Right lobe of liver (tissue), 4 donors: Measurements from ENCODE around the gene AHI1.

Source experiments
- POLR2A ChIP-seq: fragments of 450-650 bp; IDR thresholded peaks from one replicate; pipeline ENCODE4 v1.6.1; 2017; ENCODE audit warnings: antibody characterized with exemption, mild to moderate bottlenecking
- TF ChIP-seq, protein P1 (sequence below), 4 donors: fragments of 200-600 bp in 3 of 4; fragments of 450-650 bp in 1 of 4; IDR thresholded peaks; one replicate each; pipeline versions ENCODE4 v1.5.1 to v1.8.0; 2016 to 2022; ENCODE audit warnings: antibody characterized with exemption in 4 of 4, mild to moderate bottlenecking in 2 of 4
- donor health status: DM: no; HTN: no; CAD: no.
- donor health status: DM: no; HTN: no; CAD: no.
- donor health status: DM: no; HTN: yes; CAD: no.

DNA sequence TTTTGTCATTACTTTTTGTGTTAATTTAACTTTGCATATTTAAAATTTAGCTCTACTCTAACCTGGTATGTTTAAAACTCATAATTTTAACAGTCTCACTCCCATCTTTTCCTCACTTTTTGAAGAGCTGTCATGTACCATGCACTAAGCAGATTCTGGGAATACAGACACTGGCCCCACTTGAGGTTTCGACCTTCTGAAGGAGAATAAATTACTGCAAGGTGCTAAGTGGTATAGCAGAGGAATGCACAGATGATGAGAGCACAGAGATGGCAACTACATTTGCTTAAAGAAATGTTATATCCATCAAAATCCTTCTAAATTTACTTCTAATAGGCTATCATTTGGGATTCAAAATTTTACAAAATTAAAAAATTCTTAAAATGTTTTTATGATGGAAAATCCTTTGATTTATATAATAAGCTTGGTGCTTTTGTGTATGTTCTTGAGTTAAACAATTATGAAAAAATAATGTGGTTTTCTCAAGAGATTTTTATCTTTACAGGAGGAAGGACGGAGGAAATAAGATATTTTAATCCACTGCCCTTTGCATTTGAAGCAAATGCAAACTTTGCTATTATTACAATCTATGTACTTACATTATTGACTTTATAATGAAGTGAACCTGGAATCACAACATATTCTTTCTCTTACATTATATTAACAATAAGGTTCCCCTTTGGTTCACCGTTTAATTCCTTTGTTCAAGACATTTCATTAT, 79.3 kb downstream of the AHI1 start:
- TF ChIP-seq, protein P1, sequence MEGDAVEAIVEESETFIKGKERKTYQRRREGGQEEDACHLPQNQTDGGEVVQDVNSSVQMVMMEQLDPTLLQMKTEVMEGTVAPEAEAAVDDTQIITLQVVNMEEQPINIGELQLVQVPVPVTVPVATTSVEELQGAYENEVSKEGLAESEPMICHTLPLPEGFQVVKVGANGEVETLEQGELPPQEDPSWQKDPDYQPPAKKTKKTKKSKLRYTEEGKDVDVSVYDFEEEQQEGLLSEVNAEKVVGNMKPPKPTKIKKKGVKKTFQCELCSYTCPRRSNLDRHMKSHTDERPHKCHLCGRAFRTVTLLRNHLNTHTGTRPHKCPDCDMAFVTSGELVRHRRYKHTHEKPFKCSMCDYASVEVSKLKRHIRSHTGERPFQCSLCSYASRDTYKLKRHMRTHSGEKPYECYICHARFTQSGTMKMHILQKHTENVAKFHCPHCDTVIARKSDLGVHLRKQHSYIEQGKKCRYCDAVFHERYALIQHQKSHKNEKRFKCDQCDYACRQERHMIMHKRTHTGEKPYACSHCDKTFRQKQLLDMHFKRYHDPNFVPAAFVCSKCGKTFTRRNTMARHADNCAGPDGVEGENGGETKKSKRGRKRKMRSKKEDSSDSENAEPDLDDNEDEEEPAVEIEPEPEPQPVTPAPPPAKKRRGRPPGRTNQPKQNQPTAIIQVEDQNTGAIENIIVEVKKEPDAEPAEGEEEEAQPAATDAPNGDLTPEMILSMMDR (IDR thresholded peaks at IDR 0.05) = no peak
- TF ChIP-seq POLR2A = no peak
